NT2/D1 (cell line): ENCODE measurements around the gene ZNF501.

ENCODE experiments used
- SUZ12 ChIP-seq: IDR thresholded peaks from 2 replicates; pipeline ENCODE4 v1.6.1; 2011; ENCODE audit not compliant: insufficient read length, insufficient read depth; ENCODE audit errors: extremely low read depth
- YY1 ChIP-seq: IDR thresholded peaks from 2 replicates; pipeline ENCODE4 v1.6.1; 2011; ENCODE audit not compliant: insufficient read length, insufficient read depth
- ZNF274 ChIP-seq: IDR thresholded peaks from 2 replicates; pipeline ENCODE4 v1.6.1; 2011; ENCODE audit warnings: mild to moderate bottlenecking, low read depth, low read length

GRCh38 chr3:44721231-44722102, 8.0 kb upstream of the ZNF501 start:
- TF ChIP-seq YY1 = no peak
- TF ChIP-seq ZNF274 = peak; percentile 91
- TF ChIP-seq SUZ12 = no peak
